SKM-1 (cell line): ENCODE data around the gene FAM32A.
A peak's percentile ranks its signal among the peaks of the same experiment; 100 is the strongest.
"Not testable (repeated sequence)": the region's sequence is repeated elsewhere in the genome, so short reads cannot be mapped to it uniquely, and the experiment has no call there.

Source experiments
- DNase-seq: peaks from one replicate; lab custom pipeline; 2025; ENCODE audit not compliant: unreplicated experiment; lab: John Stamatoyannopoulos, UW

The FAM32A gene

GRCh38 chr19:16164222-16164890 lies 20.9 kb upstream of the FAM32A start:
- DNase-seq, result no peak

GRCh38 chr19:16166417-16166816 lies 18.8 kb upstream of the FAM32A start:
- DNase-seq, result no peak

DNA sequence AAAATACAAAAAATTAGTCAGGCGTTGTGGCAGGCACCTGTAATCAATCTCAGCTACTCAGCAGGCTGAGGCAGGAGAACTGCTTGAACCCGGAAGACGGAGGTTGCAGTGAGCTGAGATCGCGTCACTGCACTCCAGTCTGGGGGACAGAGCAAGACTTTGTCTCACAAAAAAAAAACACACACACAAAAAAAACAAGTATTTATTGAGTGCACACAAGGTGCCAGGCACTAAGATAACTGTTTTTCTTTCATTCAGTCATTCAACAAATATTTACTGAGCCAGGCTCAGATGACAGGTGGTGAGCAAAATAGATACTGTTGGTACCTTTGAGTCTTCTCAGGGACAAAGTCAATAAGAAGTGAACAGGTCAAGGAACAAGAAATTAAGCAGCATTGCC lies 18.2 kb upstream of the FAM32A start:
- no peak for DNase-seq

DNA sequence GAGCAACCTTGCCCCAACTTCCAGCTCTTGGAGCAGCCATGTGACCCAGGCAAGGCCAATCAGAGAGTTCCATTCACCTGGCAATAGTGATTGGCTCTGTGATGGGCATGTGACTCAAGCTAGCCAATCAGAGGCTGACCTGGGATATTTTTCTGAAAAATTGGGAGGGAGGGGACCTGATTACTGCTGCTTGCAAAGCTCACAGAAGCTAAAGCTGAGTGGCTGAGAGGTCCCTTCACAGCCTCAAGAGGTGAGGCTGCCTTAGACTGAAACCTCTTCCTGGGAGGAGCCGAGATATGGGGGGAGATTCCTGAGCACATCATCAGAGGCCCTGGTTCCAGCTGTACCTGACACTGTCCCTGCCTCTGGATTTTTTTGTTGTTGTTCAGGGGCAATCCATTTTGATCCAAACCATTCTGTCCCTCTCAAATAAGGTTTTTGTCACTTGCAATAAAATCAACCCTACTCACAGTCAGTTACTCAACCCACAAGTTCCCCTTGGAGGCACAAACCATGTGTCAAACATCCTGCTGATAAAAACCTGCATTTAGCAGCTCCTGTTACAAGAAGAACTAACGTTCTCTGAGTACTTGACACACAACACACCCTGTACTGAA lies 16.6 kb upstream of the FAM32A start:
- DNase-seq, result peak; percentile 82

DNA sequence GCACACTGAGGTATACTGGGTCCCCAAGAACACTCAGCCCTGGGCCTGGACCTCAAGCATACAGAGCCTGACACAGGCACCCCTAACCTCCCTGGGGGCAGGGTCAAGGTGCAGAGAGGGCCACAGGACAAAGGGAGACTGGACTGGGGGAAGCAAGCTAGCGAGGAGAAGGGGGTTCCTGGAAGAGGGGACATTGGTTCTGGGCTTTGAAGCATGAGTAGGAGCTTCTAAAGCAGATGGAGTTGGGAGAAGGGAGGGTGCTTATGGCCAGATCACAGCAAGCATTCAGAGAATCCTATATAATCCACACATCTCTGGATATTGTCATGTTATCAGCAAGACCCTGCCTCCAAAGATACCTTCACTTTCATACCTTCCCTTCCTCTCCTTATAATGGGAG lies 15.1 kb upstream of the FAM32A start:
- no peak for DNase-seq

DNA sequence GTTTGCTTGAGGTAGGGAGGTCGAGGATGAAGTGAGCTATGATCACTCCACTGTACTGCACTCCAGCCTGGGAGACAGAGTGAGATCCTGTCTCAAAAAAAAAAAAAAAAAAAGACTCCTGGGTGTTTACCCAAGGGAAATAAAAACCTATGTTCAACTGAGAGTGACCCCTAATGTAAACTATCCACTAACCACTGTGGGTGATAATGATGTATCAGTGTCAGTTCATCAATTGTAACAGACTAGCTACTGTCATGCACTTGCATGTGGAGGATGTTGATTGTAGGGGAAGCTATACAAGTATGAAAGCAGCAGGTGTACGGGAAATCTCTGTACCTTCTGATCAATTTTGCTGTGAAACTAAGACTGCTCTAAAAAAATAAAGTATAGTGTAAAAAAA lies 9.3 kb upstream of the FAM32A start:
- DNase-seq, result no peak

DNA sequence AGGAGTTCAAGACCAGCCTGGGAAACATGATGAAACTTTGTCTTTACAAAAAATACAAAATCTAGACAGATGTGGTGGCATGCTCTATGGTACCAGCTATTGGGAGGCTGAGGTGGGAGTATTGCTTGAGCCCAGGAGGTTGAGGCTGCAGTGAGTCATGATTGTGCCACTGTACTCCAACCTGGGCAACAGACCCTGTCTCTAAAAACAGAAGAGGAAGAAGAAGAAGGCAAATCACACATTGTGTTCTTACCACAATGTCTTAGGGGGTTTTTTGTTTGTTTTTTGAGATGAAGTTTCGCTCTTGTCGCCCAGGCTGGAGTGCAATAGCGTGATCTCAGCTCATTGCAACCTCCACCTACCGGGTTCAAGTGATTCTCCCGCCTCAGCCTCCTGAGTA lies 6.3 kb upstream of the FAM32A start:
- DNase-seq, result not testable (repeated sequence)

GRCh38 chr19:16180611-16181010 lies 4.6 kb upstream of the FAM32A start:
- DNase-seq, result no peak

- DNase-seq, result no peak
Observed at GRCh38 chr19:16184665-16185122, 516 bp upstream of the FAM32A start.

DNA sequence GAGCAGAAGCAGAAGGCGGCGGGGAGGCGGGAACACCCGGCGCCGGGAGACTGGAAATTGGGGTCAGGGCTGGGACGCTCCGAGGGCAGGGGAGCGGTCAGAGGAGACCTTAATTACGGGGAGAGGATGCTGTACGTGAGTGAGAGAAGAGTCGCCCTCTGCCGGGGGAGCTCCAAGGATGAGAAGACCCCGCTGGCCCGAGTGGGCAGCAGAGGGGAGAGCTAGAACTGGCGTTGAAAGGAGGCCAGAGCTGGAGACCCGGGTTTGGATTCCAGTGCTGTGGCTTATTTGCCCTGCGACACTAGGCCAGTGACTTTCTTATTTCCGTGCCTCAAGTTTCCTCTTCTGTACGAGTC lies 536 bp downstream of the FAM32A start:
- no peak for DNase-seq

GRCh38 chr19:16188521-16188920 lies 3.3 kb downstream of the FAM32A start:
- no peak for DNase-seq

DNA sequence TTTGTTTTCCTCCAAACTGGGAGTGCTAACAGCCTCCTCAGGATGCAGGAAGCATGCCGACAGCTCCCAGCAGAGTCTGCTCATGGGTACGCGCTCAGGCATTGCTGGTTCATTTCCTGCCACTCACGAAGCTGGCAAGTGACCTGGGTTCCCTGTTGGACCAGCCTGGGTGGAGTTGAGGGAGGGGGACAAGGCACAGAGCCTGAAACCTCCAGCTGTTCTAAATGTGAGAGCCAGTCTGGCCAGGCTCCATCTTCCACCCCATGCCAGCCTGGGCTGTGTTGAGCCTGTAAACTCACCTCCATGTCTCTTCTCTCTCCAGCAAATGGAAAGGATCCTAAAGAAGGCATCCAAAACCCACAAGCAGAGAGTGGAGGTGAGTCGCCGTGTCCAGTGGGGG lies 5.0 kb downstream of the FAM32A start:
- DNase-seq, result no peak

- DNase-seq, result no peak
Observed at GRCh38 chr19:16190736-16191135, 5.5 kb downstream of the FAM32A start.

DNA sequence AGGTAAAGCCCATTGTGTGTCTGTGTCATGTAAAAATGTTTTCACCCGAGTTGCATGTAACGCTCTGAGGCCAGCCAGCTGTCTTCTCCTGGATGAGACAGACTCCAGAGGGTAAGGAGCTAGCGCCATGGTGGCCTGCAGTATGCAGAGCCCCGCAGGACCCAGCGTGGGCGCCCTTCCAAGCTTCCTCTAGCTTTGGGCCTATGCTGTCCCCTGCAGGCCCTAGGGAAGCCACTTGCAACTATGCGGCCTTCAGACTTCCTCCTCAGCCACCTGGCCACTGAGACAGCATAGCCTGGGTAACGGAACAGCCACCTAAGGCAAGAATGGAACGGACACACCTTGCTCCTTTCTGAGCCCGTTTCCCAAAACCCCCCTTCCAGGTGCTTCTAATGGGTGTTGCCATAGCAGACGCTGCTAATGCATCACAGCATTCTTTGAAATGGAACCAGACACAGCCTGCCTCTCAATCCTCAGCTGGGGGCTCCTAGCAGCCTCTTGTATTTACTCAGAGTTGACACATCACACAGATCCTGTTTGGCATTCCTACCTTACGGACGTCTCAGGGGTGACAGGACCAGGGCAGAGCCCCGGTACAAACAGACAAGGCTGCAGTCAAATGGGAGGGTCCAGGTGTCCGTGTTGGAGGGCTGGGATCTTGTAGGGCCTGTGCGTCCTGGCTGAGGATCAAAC lies 6.2 kb downstream of the FAM32A start:
- no peak for DNase-seq

GRCh38 chr19:16193466-16193865 lies 8.3 kb downstream of the FAM32A start:
- no peak for DNase-seq

- no peak for DNase-seq
Observed at GRCh38 chr19:16197188-16197621, 12.0 kb downstream of the FAM32A start.

GRCh38 chr19:16197622-16198369 lies 12.6 kb downstream of the FAM32A start, which contains the start of gene AP1M1:
Gene AP1M1 (plus strand): TSS chr19:16197911. CDS start chr19:16198027, 116 bp downstream.
- peak; percentile 86 for DNase-seq

DNA sequence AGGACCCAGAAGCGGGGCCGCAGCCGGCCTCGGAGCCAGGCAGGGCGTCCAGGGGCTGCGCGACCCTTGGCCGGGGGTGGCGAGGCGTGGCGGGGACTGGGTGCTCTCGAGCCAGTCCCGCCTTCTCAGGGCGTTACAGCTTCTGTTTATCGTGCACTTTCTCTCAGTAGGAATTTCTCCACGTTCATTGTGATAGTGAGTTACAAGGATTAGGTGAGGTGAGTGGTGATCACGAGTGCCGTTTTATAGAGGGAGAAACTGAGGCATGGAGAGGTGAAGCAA lies 13.1 kb downstream of the FAM32A start:
- no peak for DNase-seq

DNA sequence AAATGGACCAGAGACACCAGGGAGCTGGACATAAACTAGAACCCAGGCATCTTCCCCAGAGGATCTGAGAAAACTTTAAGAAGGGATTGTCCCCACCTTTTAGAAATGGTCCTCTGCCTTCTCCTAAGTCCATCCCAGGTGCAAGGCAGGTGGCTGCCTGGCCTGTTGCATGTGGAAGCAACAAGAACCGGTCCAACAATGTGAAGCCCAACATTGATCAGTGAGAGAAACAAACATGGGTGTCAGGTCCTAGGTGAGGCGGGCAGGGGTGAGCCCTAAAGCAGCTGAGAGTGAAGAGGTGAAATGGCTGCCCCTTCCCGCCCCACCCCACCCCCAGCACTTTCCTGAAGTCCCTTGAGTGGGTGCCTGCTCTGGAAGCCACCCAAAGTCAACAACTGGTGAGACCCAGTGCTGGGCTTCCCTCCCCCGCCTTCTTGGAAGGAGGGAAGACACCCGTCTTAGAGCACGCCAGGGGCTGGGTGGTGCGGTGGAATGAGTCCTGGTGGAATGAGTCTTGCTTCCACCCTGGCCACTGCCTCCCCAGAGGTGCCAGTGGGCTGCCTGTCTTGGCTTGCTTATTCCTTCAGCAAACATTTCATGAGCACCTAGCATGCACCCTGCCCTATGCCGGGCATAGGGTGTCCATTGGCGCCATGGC lies 14.2 kb downstream of the FAM32A start:
- no peak for DNase-seq

- DNase-seq, result peak; percentile 12
Observed at GRCh38 chr19:16200038-16201010, 15.1 kb downstream of the FAM32A start.
